HEK293T (cell line): ENCODE data around the gene RAPGEF5.

ENCODE experiments used
- CTCF ChIA-PET: fragments of 350-600 bp; formaldehyde crosslinking; extraction: SDS; loops from one replicate; lab custom pipeline; 2021; ENCODE audit warnings: antibody characterized with exemption, inconsistent platforms; lab: Yijun Ruan, JAX
- POLR2A ChIA-PET: fragments of 350-600 bp; formaldehyde crosslinking; extraction: SDS; loops from one replicate; lab custom pipeline; 2020; ENCODE audit warnings: antibody characterized with exemption, inconsistent platforms; lab: Yijun Ruan, JAX
- DNase-seq: peaks from one replicate; pipeline ENCODE4 v3.0.0; 2012; ENCODE audit warnings: mixed read lengths; ENCODE audit errors: extremely low spot score
- ARNT ChIP-seq: fragments of 450-650 bp; IDR thresholded peaks from 2 replicates; pipeline ENCODE4 v1.6.1; 2017; ENCODE audit warnings: mild to moderate bottlenecking
- BHLHE40 ChIP-seq: fragments of 450-650 bp; IDR thresholded peaks from 2 replicates; pipeline ENCODE4 v1.6.1; 2016; ENCODE audit warnings: mild to moderate bottlenecking, moderate library complexity, borderline replicate concordance
- CTBP1 ChIP-seq: fragments of 450-650 bp; IDR thresholded peaks from 2 replicates; pipeline ENCODE4 v1.6.1; 2016; ENCODE audit warnings: borderline replicate concordance
- ELF4 ChIP-seq: fragments of 450-650 bp; IDR thresholded peaks from 2 replicates; pipeline ENCODE4 v1.6.1; 2017; ENCODE audit warnings: antibody characterized with exemption
- FOXA1 ChIP-seq: fragments of 450-650 bp; IDR thresholded peaks from 2 replicates; pipeline ENCODE4 v1.6.1; 2016; ENCODE audit warnings: mild to moderate bottlenecking
- FOXK2 ChIP-seq: fragments of 450-650 bp; IDR thresholded peaks from 2 replicates; pipeline ENCODE4 v1.6.1; 2016; ENCODE audit warnings: mild to moderate bottlenecking
- FOXM1 ChIP-seq: fragments of 450-650 bp; IDR thresholded peaks from 2 replicates; pipeline ENCODE4 v1.6.1; 2017; ENCODE audit warnings: mild to moderate bottlenecking, borderline replicate concordance
- HDGF ChIP-seq: fragments of 450-650 bp; IDR thresholded peaks from 2 replicates; pipeline ENCODE4 v1.6.1; 2017; ENCODE audit warnings: antibody characterized with exemption, borderline replicate concordance
- L3MBTL2 ChIP-seq: fragments of 450-650 bp; conservative IDR thresholded peaks from 2 replicates; pipeline ENCODE4 v1.6.1; 2016; ENCODE audit warnings: mild to moderate bottlenecking
- LEF1 ChIP-seq: fragments of 450-650 bp; IDR thresholded peaks from 2 replicates; pipeline ENCODE4 v1.6.1; 2017; ENCODE audit warnings: mild to moderate bottlenecking, borderline replicate concordance
- NFRKB ChIP-seq: fragments of 450-650 bp; IDR thresholded peaks from 2 replicates; pipeline ENCODE4 v1.6.1; 2016; ENCODE audit warnings: mild to moderate bottlenecking, moderate library complexity
- PKNOX1 ChIP-seq: fragments of 450-650 bp; IDR thresholded peaks from 2 replicates; pipeline ENCODE4 v1.6.1; 2016
- SP1 ChIP-seq: fragments of 450-650 bp; IDR thresholded peaks from 2 replicates; pipeline ENCODE4 v1.6.1; 2017
- SUZ12 ChIP-seq: fragments of 450-650 bp; IDR thresholded peaks from 2 replicates; pipeline ENCODE4 v1.6.1; 2016; ENCODE audit warnings: mild to moderate bottlenecking
- TARDBP ChIP-seq: fragments of 450-650 bp; IDR thresholded peaks from 2 replicates; pipeline ENCODE4 v1.6.1; 2016
- ZNF384 ChIP-seq: fragments of 450-650 bp; IDR thresholded peaks from 2 replicates; pipeline ENCODE4 v1.6.1; 2016

RAPGEF5 gene

GRCh38 chr7:22146961-22147512 lies 209.9 kb downstream of the RAPGEF5 start:
- DNase-seq, result no peak
- POLR2A ChIA-PET, result no interaction called here
- CTCF ChIA-PET, result no interaction called here
- no peak for TF ChIP-seq ZNF384
- no peak for TF ChIP-seq FOXA1
- no peak for TF ChIP-seq SUZ12
- TF ChIP-seq L3MBTL2, result no peak
- TF ChIP-seq TARDBP, result no peak
- no peak for TF ChIP-seq PKNOX1
- TF ChIP-seq BHLHE40, result no peak
- TF ChIP-seq FOXK2, result no peak
- no peak for TF ChIP-seq ARNT
- TF ChIP-seq ELF4, result no peak
- no peak for TF ChIP-seq CTBP1
- TF ChIP-seq HDGF, result no peak
- no peak for TF ChIP-seq NFRKB
- TF ChIP-seq SP1, result no peak
- TF ChIP-seq LEF1, result no peak
- TF ChIP-seq FOXM1, result no peak

- DNase-seq, result no peak
- ChIA-PET CTCF (no interaction called here), POLR2A (no interaction called here)
- no peak for TF ChIP-seq LEF1
- TF ChIP-seq PKNOX1, result no peak
- TF ChIP-seq L3MBTL2, result no peak
- TF ChIP-seq ELF4, result no peak
- TF ChIP-seq SUZ12, result no peak
- no peak for TF ChIP-seq FOXM1
These were observed 212.0 kb downstream of the RAPGEF5 start for GRCh38 chr7:22144950-22145349.

DNA sequence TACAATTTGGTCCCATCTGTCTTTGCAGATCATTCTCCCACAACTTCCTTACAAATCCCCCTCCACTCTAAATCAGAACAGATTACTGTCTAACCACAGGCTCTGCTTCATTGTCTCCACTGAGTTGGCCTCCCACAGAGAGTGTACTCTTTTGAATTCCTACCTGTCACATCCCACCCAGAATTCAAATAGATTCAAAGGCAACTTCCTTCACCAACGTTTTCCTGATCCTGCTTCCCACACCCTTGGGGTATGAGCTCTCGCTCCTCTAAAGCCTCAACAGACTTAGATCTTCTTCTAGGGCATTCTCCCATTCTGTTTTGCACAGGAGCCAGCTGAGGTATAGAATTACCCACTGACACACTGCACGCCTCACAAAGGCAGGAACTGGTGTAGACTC lies 213.5 kb downstream of the RAPGEF5 start:
- CTCF ChIA-PET, result no interaction called here
- POLR2A ChIA-PET, result no interaction called here
- no peak for DNase-seq

GRCh38 chr7:22142572-22142971 lies 214.4 kb downstream of the RAPGEF5 start:
- ChIA-PET CTCF (no interaction called here), POLR2A (no interaction called here)
- DNase-seq, result no peak
- TF ChIP-seq FOXK2, result no peak
- TF ChIP-seq CTBP1, result no peak
- TF ChIP-seq HDGF, result no peak
- no peak for TF ChIP-seq FOXA1

More for the DNA sequence above, 213.5 kb downstream of the RAPGEF5 start:
- no peak for TF ChIP-seq FOXK2
- no peak for TF ChIP-seq ELF4
- no peak for TF ChIP-seq ZNF384
- TF ChIP-seq PKNOX1, result no peak
- TF ChIP-seq FOXM1, result no peak

GRCh38 chr7:22141355-22141754 lies 215.6 kb downstream of the RAPGEF5 start:
- no peak for DNase-seq
- TF ChIP-seq ZNF384 (no peak), FOXK2 (no peak), SP1 (no peak), CTBP1 (no peak), FOXA1 (no peak), HDGF (no peak), ELF4 (no peak), NFRKB (no peak), FOXM1 (no peak), ARNT (no peak), TARDBP (no peak), L3MBTL2 (no peak), SUZ12 (no peak), BHLHE40 (no peak), LEF1 (no peak), PKNOX1 (no peak)
- ChIA-PET POLR2A (interaction anchor here (0.8 kb wide), 1 partner anchor 9 kb away, joined by 3 read pairs; no protein-coding TSS in a partner anchor), CTCF (interaction anchor here (0.6 to 1.7 kb wide), 2 partner anchors 32 to 33 kb away, joined by 3 to 6 read pairs; no protein-coding TSS in a partner anchor)

- TF ChIP-seq LEF1 (no peak), PKNOX1 (no peak), NFRKB (no peak), FOXA1 (no peak)
- ChIA-PET POLR2A (interaction anchor here (0.8 kb wide), 1 partner anchor 8 kb away, joined by 3 read pairs; no protein-coding TSS in a partner anchor), CTCF (interaction anchor here (1.7 kb wide), 1 partner anchor 31 kb away, joined by 6 read pairs; no protein-coding TSS in a partner anchor)
- DNase-seq, result no peak
These were observed 216.4 kb downstream of the RAPGEF5 start for GRCh38 chr7:22140578-22140977.
